Activated naive CD8-positive, alpha-beta T cell treated with anti-CD3 and anti-CD28 coated beads, Interleukin-2, amount 50 U/mL, for 24 hours (primary cell): ENCODE data around the gene TMEM79.

Experiments
- ATAC-seq: fragments of 150-1000 bp; cut with Tn5 transposase; one replicate; pipeline ENCODE4 v1.10.0; 2021
- DNase-seq: peaks from one replicate; pipeline ENCODE4 v3.0.0; 2021
- H3K27ac Mint-ChIP-seq: one replicate; pipeline ENCODE4 v1.8.0; 2021; ENCODE audit warnings: mild to moderate bottlenecking, mixed read lengths
- H3K27me3 Mint-ChIP-seq: one replicate; pipeline ENCODE4 v1.8.0; 2021; ENCODE audit warnings: mixed read lengths
- H3K36me3 Mint-ChIP-seq: one replicate; pipeline ENCODE4 v1.8.0; 2021; ENCODE audit warnings: low read depth, mixed read lengths
- H3K4me1 Mint-ChIP-seq: one replicate; pipeline ENCODE4 v1.8.0; 2021; ENCODE audit warnings: mixed read lengths
- H3K4me3 Mint-ChIP-seq: one replicate; pipeline ENCODE4 v1.8.0; 2021; ENCODE audit warnings: mild to moderate bottlenecking, moderate library complexity, mixed read lengths
- H3K9me3 Mint-ChIP-seq: one replicate; pipeline ENCODE4 v1.8.0; 2021; ENCODE audit warnings: mixed read lengths

TMEM79 gene

DNA sequence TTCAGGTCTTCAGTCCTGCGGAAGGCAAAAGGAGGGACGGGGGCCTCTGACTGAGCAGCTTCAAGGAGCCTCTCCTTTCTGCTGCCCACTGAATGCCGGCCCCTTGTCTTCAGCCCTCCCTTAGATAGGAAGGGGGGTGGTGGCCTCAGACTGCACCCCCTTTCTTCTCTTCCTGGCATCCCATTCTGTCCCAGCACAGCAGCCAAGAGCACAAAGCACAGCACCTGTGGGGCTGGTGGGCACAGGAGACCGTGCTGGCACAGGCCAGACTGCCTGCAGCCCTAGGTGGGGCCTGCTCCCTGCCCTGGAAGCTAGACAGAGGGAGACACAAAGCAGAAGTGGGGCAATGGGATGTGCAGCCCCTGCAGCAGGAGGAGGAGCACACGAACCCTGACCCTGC, 34.5 kb upstream of the TMEM79 start:
- ATAC-seq (no peak), DNase-seq (no peak)
- Mint-ChIP-seq H3K9me3 (no peaks in the 10 kb centered on the region), H3K36me3 (peaks cover 20% of the 10 kb centered on the region), H3K4me3 (no peak overlapping the region), H3K4me1 (peaks cover 21% of the 10 kb centered on the region), H3K27me3 (no peaks in the 10 kb centered on the region), H3K27ac (no peak overlapping the region)

DNA sequence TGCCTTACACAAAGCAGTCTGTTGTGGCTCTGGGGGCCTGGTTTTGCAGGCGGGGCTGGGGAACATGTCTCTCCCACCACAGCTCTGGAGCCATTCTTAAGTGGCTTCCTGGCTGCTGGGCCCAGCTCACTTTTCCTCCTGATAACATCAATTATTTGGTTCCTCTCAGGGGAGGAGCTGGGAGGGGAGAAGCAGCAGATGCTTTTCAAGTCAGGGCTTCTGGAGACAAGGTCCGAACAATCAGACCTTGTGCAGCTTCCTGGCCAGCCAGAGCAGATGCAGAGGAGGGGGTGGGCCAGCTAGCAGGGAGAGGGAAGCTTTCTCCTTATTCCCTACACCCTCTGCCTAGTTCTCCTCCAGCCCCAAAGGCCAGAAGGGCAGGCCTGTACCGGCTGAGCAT, 32.6 kb upstream of the TMEM79 start:
- DNase-seq (no peak), ATAC-seq (no peak)
- peaks cover 6% of the 10 kb centered on the region for H3K4me1 Mint-ChIP-seq
- H3K9me3 Mint-ChIP-seq, result no peaks in the 10 kb centered on the region
- no peaks in the 10 kb centered on the region for H3K27me3 Mint-ChIP-seq
- H3K36me3 Mint-ChIP-seq, result peaks cover 25% of the 10 kb centered on the region
- no peak overlapping the region for H3K27ac Mint-ChIP-seq
- H3K4me3 Mint-ChIP-seq, result no peak overlapping the region

DNA sequence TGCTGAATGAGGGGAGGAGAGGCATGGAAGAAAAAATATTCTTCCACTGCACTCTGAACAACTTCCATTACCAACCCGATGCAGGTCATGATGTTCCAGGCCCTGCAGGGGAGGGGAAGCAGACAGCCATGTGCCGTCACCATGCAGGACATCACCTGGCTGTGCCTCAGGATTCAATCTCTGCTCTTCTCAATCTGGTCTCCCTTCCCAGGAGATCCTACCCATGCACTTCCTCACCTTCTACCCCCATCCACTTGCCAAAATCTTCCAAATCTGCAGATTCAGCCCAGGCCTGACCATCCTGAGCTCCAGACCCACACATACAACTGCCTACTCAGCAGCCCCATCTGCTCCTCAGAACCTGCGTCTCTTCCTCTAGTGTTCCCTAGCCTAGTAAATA, 30.5 kb upstream of the TMEM79 start:
- Mint-ChIP-seq H3K4me1 (no peaks in the 10 kb centered on the region), H3K36me3 (peaks cover 36% of the 10 kb centered on the region), H3K27me3 (no peaks in the 10 kb centered on the region), H3K9me3 (no peaks in the 10 kb centered on the region), H3K4me3 (no peak overlapping the region), H3K27ac (no peak overlapping the region)
- ATAC-seq (no peak), DNase-seq (no peak)

DNA sequence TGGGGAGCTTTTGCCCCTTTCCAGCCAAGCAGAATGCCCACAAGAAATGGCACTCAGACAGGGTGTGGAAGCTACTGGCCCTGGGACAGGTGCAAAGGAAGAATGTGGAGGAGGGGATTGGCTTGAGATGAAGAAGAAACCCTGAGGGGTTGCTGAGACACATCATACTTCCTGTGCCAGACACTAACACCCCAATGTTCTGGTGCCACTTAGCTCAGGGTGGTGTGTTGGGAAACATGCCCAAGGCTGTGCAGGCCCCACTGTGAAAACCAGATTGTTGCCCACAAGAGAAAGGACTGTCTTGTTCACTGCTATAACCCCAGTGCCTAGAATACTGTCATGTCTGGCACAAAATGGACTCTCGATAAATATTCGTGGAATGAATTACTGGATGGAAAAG, 26.4 kb upstream of the TMEM79 start:
- no peak overlapping the region for H3K4me3 Mint-ChIP-seq
- no peaks in the 10 kb centered on the region for H3K27me3 Mint-ChIP-seq
- H3K4me1 Mint-ChIP-seq, result peaks cover 5% of the 10 kb centered on the region
- no peak overlapping the region for H3K27ac Mint-ChIP-seq
- no peak for DNase-seq
- peaks cover 52% of the 10 kb centered on the region for H3K36me3 Mint-ChIP-seq
- no peak for ATAC-seq
- H3K9me3 Mint-ChIP-seq, result no peaks in the 10 kb centered on the region

DNA sequence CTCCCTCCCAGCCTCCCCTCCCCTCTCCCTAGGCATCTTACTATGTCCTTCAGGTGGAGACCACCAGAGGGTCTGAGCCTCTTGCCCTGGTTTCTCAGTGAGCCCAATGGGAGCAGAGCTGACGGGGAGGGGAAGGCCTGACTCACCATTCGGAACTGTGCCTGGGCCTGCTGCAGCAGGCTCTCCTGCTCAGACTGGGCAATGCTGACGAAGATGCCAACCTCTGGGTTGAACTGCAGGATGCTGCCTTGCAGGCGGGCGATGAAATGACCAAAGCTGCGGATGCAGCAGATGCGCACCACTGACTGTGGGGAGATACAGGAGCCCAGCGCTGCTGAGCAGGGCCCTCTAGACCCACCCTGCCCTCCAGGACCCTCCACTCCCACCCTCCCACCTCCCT, 25.3 kb upstream of the TMEM79 start:
- H3K9me3 Mint-ChIP-seq, result no peaks in the 10 kb centered on the region
- peaks cover 53% of the 10 kb centered on the region for H3K36me3 Mint-ChIP-seq
- no peak for ATAC-seq

DNA sequence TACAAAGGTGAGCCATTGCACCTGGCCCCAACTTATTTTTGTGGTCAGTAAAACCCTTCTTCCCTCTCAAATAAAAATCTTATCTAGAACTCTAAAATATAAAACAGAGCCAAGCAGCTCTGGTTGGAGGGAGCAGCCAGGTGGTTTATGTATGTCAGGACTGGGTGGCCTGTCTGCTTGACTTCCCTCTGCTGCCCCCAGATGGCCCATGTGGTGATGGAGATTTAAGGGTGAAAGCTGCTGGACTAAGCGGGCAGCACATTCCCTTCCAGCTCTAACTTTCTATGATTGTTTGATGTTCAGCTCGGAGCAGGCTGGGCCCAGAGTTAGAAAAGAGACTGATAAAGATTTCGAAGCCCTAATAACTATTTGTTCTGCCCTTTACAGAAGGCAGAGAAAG, 24.3 kb upstream of the TMEM79 start:
- no peak overlapping the region for H3K27ac Mint-ChIP-seq
- peaks cover 54% of the 10 kb centered on the region for H3K36me3 Mint-ChIP-seq
- ATAC-seq (no peak), DNase-seq (no peak)
- H3K27me3 Mint-ChIP-seq, result no peaks in the 10 kb centered on the region
- no peaks in the 10 kb centered on the region for H3K9me3 Mint-ChIP-seq
- H3K4me1 Mint-ChIP-seq, result peaks cover 7% of the 10 kb centered on the region
- H3K4me3 Mint-ChIP-seq, result no peak overlapping the region

More for the DNA sequence above, 25.3 kb upstream of the TMEM79 start:
- Mint-ChIP-seq H3K4me1 (peaks cover 7% of the 10 kb centered on the region), H3K4me3 (no peak overlapping the region), H3K27me3 (no peaks in the 10 kb centered on the region), H3K27ac (no peak overlapping the region)
- no peak for DNase-seq

DNA sequence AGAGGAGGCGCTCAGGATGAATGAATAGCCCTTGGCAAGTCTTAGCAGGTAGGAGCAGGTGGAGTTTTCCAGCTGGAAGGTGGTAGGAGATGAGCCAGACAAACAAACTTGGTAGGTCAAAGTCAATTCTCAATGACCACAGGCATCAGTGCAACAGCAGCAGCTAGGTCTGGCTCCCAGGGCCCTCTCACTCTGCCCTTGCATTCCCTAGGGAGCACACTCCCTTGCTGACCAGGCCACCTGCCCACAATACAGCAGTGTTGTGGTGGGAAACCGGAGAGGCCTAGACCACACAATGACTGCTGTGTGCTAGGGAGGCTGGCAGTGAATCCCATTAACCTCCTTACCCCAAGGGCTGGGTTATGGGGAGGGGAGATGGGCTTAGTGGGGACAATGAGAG, 23.2 kb upstream of the TMEM79 start:
- H3K27ac Mint-ChIP-seq, result peak overlapping the region; percentile 46
- H3K9me3 Mint-ChIP-seq, result no peaks in the 10 kb centered on the region
- ATAC-seq, result no peak
- no peaks in the 10 kb centered on the region for H3K27me3 Mint-ChIP-seq
- peaks cover 7% of the 10 kb centered on the region for H3K4me1 Mint-ChIP-seq
- no peak overlapping the region for H3K4me3 Mint-ChIP-seq
- H3K36me3 Mint-ChIP-seq, result peaks cover 61% of the 10 kb centered on the region
- DNase-seq, result no peak

DNA sequence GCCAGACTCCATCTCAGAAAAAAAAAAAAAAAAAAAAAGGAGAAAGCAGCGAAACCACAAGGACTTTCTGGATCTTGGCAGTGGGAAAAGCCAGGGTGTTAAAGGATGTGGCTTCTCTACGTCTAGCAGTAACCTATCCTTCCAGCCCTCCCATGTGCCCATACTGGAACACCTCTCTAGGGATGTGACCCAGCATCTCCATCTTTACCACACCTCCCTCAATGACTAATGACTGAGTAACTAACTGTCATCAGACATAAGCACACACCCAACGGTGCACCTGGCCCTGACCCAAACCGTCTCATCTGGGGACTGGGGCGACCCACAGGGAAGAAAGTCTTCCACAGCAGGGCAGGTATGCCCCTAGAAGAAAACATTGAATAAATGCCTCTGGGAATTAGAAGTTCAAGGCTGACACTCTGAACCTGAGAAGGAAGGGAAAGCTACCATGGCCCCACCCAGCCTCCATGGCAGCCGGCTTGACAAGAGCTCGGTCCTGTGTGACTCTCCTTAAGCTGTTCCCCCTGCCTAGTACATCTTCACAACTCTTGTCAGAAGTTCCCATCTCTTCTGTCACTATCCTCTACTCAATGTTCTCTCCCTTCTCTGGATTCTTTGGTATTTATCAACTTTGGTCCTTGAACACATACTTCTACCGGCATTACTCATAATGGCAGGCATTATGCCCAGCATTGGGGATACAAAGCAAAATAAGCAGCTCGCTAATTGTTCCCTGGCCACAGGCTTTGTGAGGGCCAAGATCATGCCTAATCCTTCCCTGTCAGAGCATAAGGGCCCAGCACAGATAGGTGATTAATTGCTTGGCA, 21.5 kb upstream of the TMEM79 start:
- ATAC-seq (peak; percentile 89), DNase-seq (no peak)
- peaks cover 71% of the 10 kb centered on the region for H3K36me3 Mint-ChIP-seq
- H3K27ac Mint-ChIP-seq, result no peak overlapping the region
- no peaks in the 10 kb centered on the region for H3K9me3 Mint-ChIP-seq
- H3K27me3 Mint-ChIP-seq, result no peaks in the 10 kb centered on the region
- no peak overlapping the region for H3K4me3 Mint-ChIP-seq
- peaks cover 7% of the 10 kb centered on the region for H3K4me1 Mint-ChIP-seq

DNA sequence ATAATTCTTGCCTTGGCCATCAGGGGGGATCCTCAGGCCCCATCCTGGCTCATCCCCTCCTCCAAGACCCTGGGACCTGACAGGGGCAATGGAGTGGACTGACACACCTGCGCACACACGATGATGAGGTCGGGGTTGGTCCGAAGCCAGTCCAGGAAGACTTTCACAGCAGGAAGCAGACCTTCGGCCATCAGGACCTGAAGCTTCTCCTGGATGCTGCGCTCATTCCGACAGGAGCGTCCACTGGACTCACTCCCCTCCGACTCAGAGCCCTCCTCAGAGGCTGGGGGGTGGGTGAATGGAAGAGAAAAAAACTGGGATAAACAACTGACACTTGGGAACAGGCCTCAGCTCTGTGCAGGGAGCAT, 20.9 kb upstream of the TMEM79 start:
- ATAC-seq (no peak), DNase-seq (no peak)
- Mint-ChIP-seq H3K4me1 (peaks cover 7% of the 10 kb centered on the region), H3K4me3 (no peak overlapping the region), H3K27me3 (no peaks in the 10 kb centered on the region), H3K36me3 (peaks cover 65% of the 10 kb centered on the region), H3K9me3 (no peaks in the 10 kb centered on the region), H3K27ac (no peak overlapping the region)

DNA sequence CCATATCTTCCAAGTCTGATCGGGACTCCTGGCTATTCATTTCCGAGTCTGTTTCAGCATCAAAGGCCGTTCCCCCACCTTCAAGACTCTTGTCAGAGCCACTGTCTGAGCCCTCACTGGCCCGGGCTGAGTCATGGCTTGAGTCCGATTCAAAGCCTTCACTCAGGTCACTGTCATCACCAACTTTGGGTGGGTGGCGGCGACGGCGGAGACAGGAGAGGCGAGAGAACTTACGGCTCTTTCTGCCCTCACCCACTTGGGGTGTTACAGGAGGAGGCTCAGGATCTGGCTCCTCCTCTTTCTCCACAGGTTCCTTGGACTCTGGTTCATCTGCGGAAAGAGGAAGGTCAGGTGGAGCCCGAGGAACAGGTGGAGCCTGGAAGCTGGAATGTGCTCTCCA, 18.1 kb upstream of the TMEM79 start:
- peaks cover 53% of the 10 kb centered on the region for H3K36me3 Mint-ChIP-seq
- DNase-seq (no peak), ATAC-seq (no peak)
- H3K9me3 Mint-ChIP-seq, result no peaks in the 10 kb centered on the region
- peaks cover 6% of the 10 kb centered on the region for H3K4me1 Mint-ChIP-seq
- H3K27me3 Mint-ChIP-seq, result no peaks in the 10 kb centered on the region
- no peak overlapping the region for H3K4me3 Mint-ChIP-seq
- H3K27ac Mint-ChIP-seq, result no peak overlapping the region

DNA sequence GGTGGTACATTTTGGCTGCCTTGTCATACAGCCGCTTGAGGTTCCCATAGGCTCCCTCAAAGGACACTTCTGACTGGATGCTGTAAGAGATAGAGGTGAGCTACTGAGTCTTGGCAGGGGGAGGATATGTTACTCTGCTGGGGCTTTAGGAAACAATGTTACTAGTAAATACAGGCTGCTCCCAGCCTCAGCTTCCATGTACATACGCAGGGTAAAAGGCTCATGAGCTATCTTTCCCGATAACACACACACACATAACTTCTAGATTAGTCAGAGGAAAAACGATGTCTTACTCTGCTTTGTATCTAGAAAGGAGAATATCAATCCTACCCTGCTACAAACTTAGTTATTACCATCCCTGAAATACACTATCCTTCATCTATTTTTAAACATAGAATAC, 15.8 kb upstream of the TMEM79 start:
- H3K36me3 Mint-ChIP-seq, result peaks cover 62% of the 10 kb centered on the region

DNA sequence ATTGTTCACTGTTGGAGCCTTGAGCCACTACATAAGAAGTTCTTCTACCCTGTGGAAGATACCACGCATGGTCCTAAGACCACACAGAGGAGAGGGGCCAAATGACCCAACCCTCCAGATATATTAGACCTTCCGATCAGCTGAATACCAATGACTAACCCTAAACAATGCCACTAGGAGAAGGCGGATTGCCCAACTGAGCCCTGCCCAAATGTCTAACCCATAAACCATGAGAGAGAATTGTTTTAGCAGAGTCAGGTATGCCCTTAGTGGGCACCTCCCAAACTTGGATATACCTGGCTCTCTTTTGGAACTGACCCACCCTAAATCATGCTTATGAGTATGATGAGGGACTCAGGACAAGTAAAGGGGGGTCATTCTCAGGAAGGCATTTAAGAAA, 13.8 kb upstream of the TMEM79 start:
- Mint-ChIP-seq H3K4me1 (no peaks in the 10 kb centered on the region), H3K4me3 (no peak overlapping the region), H3K9me3 (no peaks in the 10 kb centered on the region), H3K36me3 (peaks cover 69% of the 10 kb centered on the region), H3K27ac (no peak overlapping the region), H3K27me3 (no peaks in the 10 kb centered on the region)
- ATAC-seq, result no peak
- no peak for DNase-seq

More for the DNA sequence above, 15.8 kb upstream of the TMEM79 start:
- DNase-seq (no peak), ATAC-seq (no peak)
- no peaks in the 10 kb centered on the region for H3K4me1 Mint-ChIP-seq
- no peak overlapping the region for H3K4me3 Mint-ChIP-seq
- no peaks in the 10 kb centered on the region for H3K27me3 Mint-ChIP-seq
- no peaks in the 10 kb centered on the region for H3K9me3 Mint-ChIP-seq
- H3K27ac Mint-ChIP-seq, result no peak overlapping the region

DNA sequence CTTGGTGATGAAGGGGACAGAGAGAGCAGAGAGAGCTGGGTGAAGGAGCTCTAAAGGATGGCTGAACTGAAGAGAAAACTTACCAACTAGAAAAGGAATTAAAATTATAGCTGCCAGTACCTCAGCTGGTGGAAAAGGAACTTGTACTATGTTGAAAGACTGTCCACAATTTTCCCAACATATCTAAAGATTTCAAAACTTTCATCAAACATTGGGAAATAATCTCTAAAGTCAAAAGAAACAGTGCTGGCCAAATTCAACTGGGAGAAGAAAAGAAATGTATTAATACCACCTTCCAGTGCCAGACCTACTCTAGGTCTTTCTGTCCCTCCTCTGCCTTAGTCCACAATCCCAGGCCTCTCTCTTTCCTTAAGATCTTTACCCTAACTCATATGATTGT, 7.6 kb upstream of the TMEM79 start:
- H3K27me3 Mint-ChIP-seq, result no peaks in the 10 kb centered on the region
- no peak for DNase-seq
- H3K36me3 Mint-ChIP-seq, result peaks cover 81% of the 10 kb centered on the region
- no peak overlapping the region for H3K27ac Mint-ChIP-seq
- peaks cover 21% of the 10 kb centered on the region for H3K4me1 Mint-ChIP-seq
- H3K4me3 Mint-ChIP-seq, result no peak overlapping the region
- no peaks in the 10 kb centered on the region for H3K9me3 Mint-ChIP-seq
- no peak for ATAC-seq

DNA sequence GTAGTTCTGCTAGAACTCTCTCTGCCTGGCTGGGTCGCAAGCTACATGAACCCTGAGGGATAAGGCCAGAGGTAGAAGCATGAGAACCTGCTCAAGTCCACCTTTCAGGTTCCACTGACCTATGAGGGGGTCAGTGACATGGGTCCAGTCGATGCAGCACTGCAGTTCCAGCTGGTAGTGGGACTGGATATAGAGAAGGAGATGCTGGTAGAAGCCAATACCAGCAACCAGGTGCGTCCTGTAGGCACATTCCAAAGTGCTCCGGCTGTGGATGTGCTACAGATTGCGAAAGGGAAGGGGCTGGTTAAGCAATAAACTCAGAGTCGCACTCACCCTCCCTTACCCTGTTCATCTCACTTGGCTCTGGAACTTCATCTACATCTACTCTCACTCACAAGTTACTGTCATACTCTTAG, 7.2 kb upstream of the TMEM79 start:
- peaks cover 77% of the 10 kb centered on the region for H3K36me3 Mint-ChIP-seq
- no peaks in the 10 kb centered on the region for H3K9me3 Mint-ChIP-seq

DNA sequence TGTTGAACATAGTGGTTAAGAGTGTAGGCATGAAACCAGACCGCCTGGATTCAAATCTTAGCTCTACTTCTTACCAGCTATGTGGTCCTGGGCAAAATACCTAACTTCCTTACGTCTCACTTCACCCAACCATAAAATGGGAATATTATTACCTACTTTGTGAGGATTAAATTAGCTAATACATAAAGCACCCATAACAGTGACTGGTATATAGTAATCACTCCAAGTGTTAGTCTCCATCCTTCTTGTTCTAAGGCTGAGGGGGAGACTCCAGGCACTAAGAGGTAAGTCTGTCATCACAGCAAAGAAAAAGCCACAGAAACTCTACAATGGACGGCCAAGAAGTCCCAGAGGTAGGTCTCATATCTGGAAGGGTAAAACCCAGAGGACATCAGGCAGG, 4.3 kb upstream of the TMEM79 start:
- H3K4me3 Mint-ChIP-seq, result peak overlapping the region; percentile 95
- ATAC-seq, result no peak
- no peaks in the 10 kb centered on the region for H3K9me3 Mint-ChIP-seq
- H3K4me1 Mint-ChIP-seq, result peaks cover 35% of the 10 kb centered on the region
- H3K36me3 Mint-ChIP-seq, result peaks cover 51% of the 10 kb centered on the region
- peak overlapping the region; percentile 42 for H3K27ac Mint-ChIP-seq
- H3K27me3 Mint-ChIP-seq, result no peaks in the 10 kb centered on the region
- DNase-seq, result no peak

More for the DNA sequence above, 7.2 kb upstream of the TMEM79 start:
- H3K27ac Mint-ChIP-seq, result no peak overlapping the region
- H3K4me3 Mint-ChIP-seq, result no peak overlapping the region
- DNase-seq (no peak), ATAC-seq (no peak)
- peaks cover 23% of the 10 kb centered on the region for H3K4me1 Mint-ChIP-seq
- no peaks in the 10 kb centered on the region for H3K27me3 Mint-ChIP-seq

DNA sequence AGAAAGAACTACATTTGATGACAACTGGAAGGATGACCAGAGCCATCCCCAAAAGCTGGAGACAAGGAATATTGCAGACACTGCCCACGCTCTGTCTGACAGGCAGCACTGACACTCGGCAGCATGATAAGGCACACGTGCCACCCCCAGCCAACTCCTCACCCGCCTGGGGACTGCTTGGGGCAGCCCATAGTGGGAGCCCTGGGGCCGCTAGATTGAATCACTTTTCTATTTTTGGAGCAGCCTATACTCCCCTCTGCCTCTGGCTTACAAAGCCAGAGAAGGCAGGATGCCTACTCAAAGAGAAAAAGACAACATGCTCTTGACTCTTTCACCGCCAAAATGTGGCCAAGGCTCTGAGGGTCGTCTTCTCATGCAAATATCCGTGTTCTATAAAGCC, 2.8 kb upstream of the TMEM79 start:
- DNase-seq (peak; percentile 64), ATAC-seq (peak; percentile 83)
- Mint-ChIP-seq H3K4me1 (peaks cover 37% of the 10 kb centered on the region), H3K9me3 (no peaks in the 10 kb centered on the region), H3K27me3 (no peaks in the 10 kb centered on the region), H3K4me3 (peak overlapping the region; percentile 95), H3K36me3 (peaks cover 39% of the 10 kb centered on the region), H3K27ac (peak overlapping the region; percentile 90)
